GM19035 (cell line): ENCODE results near the gene OR10G8.
"Not testable (repeated sequence)": the region's sequence is repeated elsewhere in the genome, so short reads cannot be mapped to it uniquely, and the experiment has no call there.

Experiments
- ATAC-seq: cut with Tn5 transposase; IDR thresholded peaks from one replicate; pipeline ENCODE4 v1.9.1; 2021; ENCODE audit not compliant: unreplicated experiment

OR10G8 gene

GRCh38 chr11:124026498-124026897 is at the start of gene OR10G8:
Gene OR10G8 (plus strand): TSS chr11:124026798. CDS start chr11:124029623, 2,825 bp downstream.
- no peak for ATAC-seq

- no peak for ATAC-seq
These were observed 48.8 kb upstream of the OR10G8 start, which contains the start of gene OR10S1 for GRCh38 chr11:123977731-123978347. Gene OR10S1 (minus strand): TSS chr11:123977781. CDS start chr11:123977664, 117 bp downstream.

- ATAC-seq, result no peak
These were observed 47.3 kb upstream of the OR10G8 start for GRCh38 chr11:123979311-123979710.

- ATAC-seq, result no peak
These were observed 31.5 kb upstream of the OR10G8 start, which contains the start of gene OR10G6 for GRCh38 chr11:123995119-123995518. Gene OR10G6 (minus strand): TSS chr11:123995161. CDS start chr11:123995161, 0 bp downstream.

- ATAC-seq, result no peak
These were observed 13.9 kb upstream of the OR10G8 start, which contains the start of gene OR10G4 for GRCh38 chr11:124012697-124013096. Gene OR10G4 (plus strand): TSS chr11:124012997. CDS start chr11:124015575, 2,578 bp downstream.

- not testable (repeated sequence) for ATAC-seq
These were observed 10.8 kb upstream of the OR10G8 start for GRCh38 chr11:124015837-124016236.

- ATAC-seq, result no peak
These were observed 10.1 kb downstream of the OR10G8 start for GRCh38 chr11:124036666-124037065.

- no peak for ATAC-seq
These were observed 13.0 kb downstream of the OR10G8 start for GRCh38 chr11:124039557-124039956.

- ATAC-seq, result no peak
These were observed 14.7 kb downstream of the OR10G8 start, which contains the start of gene OR10G7 for GRCh38 chr11:124041254-124041653. Gene OR10G7 (minus strand): TSS chr11:124041325. CDS start chr11:124039001, 2,324 bp downstream.

GRCh38 chr11:124043420-124043819 is 16.8 kb downstream of the OR10G8 start:
- ATAC-seq, result no peak

- ATAC-seq, result no peak
These were observed 24.1 kb downstream of the OR10G8 start for GRCh38 chr11:124050748-124051147.

GRCh38 chr11:124052966-124053365 is 26.4 kb downstream of the OR10G8 start:
- no peak for ATAC-seq

- no peak for ATAC-seq
These were observed 42.1 kb downstream of the OR10G8 start for GRCh38 chr11:124068601-124069110.

GRCh38 chr11:124069429-124070401 is 43.1 kb downstream of the OR10G8 start:
- peak; percentile 75 for ATAC-seq

GRCh38 chr11:124070915-124071622 is 44.5 kb downstream of the OR10G8 start:
- peak; percentile 74 for ATAC-seq

GRCh38 chr11:124071623-124071948 is 45.0 kb downstream of the OR10G8 start:
- no peak for ATAC-seq

GRCh38 chr11:124072147-124072546 is 45.5 kb downstream of the OR10G8 start:
- ATAC-seq, result no peak

GRCh38 chr11:124074554-124074953 is 48.0 kb downstream of the OR10G8 start:
- ATAC-seq, result no peak

GRCh38 chr11:124075492-124075840 is 48.9 kb downstream of the OR10G8 start:
- no peak for ATAC-seq

- peak; percentile 74 for ATAC-seq
These were observed 49.4 kb downstream of the OR10G8 start for GRCh38 chr11:124075841-124076651.
